Calu3 (cell line): Measurements from ENCODE around the gene NCBP3. TPM values are rescaled to one million over a fixed set of nuclear protein-coding genes. Genes with fewer than 3 reads are reported as not detected.

Experiments
- BruUV-seq: library from RNA; stranded (reverse); fragments of 400-500 nt; replicated peaks from 2 replicates; lab custom pipeline; 2021; lab: Mats Ljungman, UMichigan
- CTCF ChIA-PET: fragments of 300-600 bp; sonication (Branson Sonifier 250); formaldehyde crosslinking; loops from one replicate; lab custom pipeline; 2022; ENCODE audit warnings: antibody characterized with exemption; lab: Charles Lee
- DNase-seq: peaks from one replicate; pipeline ENCODE4 v3.0.0; 2022
- H3K27ac Mint-ChIP-seq: one replicate; pipeline ENCODE4 v1.8.0; 2022; ENCODE audit warnings: mixed read lengths; ENCODE audit not compliant: unreplicated experiment
- H3K27me3 Mint-ChIP-seq: one replicate; pipeline ENCODE4 v1.8.0; 2022; ENCODE audit warnings: mixed read lengths; ENCODE audit not compliant: unreplicated experiment
- H3K36me3 Mint-ChIP-seq: one replicate; pipeline ENCODE4 v1.8.0; 2022; ENCODE audit warnings: mild to moderate bottlenecking, moderate library complexity, mixed read lengths; ENCODE audit not compliant: insufficient read depth, unreplicated experiment
- H3K4me1 Mint-ChIP-seq: one replicate; pipeline ENCODE4 v1.8.0; 2022; ENCODE audit warnings: mild to moderate bottlenecking, low read depth, mixed read lengths; ENCODE audit not compliant: unreplicated experiment
- H3K4me3 Mint-ChIP-seq: one replicate; pipeline ENCODE4 v1.8.0; 2022; ENCODE audit warnings: mild to moderate bottlenecking, low read depth, moderate library complexity, mixed read lengths; ENCODE audit not compliant: unreplicated experiment
- H3K9me3 Mint-ChIP-seq: one replicate; pipeline ENCODE4 v1.8.0; 2022; ENCODE audit warnings: low read depth, mixed read lengths; ENCODE audit not compliant: unreplicated experiment
- intact Hi-C: fragments of 100-400 bp; cut with micrococcal nuclease; formaldehyde crosslinking; loops from one replicate; pipeline ENCODE4 v1.10.0; 2022; ENCODE audit not compliant: unreplicated experiment
- total RNA-seq: library from RNA; stranded (reverse); gene quantifications from 2 replicates; pipeline ENCODE4 v1.2.3, GENCODE V29; 2022
- TF ChIP-seq, protein P1 (sequence below): fragments of 200-600 bp; IDR thresholded peaks from one replicate; pipeline ENCODE4 v1.8.0; 2022; ENCODE audit warnings: antibody characterized with exemption; ENCODE audit not compliant: unreplicated experiment

The NCBP3 gene
- total RNA-seq, 1 experiment from 2014 or later, result 25.4 TPM

DNA sequence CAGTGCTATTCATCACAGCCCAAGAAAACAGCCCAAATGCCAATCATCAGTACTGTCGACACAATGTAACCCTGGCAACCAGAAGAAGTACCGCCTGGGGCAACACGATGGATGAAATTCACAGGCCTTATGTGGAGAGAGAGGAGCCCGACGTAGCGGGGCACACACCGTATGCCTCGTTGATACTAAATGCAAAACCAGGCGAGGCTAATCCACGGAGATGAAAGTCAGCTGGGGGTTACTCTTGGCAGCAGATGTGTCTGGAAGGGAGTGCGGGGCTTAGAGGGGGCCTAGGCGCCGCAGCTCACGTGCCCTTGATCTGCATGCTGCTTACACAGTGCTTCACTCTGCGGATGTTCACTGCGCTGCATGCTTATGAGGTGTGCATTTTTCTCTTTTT is 74.9 kb downstream of the NCBP3 start:
- no TSS peak for BruUV-seq
- Mint-ChIP-seq H3K36me3 (no peaks in the 10 kb centered on the region), H3K27me3 (peaks cover 10% of the 10 kb centered on the region), H3K4me1 (no peaks in the 10 kb centered on the region), H3K27ac (no peak overlapping the region), H3K9me3 (no peaks in the 10 kb centered on the region), H3K4me3 (no peak overlapping the region)
- DNase-seq, result no peak
- CTCF ChIA-PET, result no interaction called here
- TF ChIP-seq, protein P1, sequence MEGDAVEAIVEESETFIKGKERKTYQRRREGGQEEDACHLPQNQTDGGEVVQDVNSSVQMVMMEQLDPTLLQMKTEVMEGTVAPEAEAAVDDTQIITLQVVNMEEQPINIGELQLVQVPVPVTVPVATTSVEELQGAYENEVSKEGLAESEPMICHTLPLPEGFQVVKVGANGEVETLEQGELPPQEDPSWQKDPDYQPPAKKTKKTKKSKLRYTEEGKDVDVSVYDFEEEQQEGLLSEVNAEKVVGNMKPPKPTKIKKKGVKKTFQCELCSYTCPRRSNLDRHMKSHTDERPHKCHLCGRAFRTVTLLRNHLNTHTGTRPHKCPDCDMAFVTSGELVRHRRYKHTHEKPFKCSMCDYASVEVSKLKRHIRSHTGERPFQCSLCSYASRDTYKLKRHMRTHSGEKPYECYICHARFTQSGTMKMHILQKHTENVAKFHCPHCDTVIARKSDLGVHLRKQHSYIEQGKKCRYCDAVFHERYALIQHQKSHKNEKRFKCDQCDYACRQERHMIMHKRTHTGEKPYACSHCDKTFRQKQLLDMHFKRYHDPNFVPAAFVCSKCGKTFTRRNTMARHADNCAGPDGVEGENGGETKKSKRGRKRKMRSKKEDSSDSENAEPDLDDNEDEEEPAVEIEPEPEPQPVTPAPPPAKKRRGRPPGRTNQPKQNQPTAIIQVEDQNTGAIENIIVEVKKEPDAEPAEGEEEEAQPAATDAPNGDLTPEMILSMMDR, result no peak
- intact Hi-C loops, result no loop called here

DNA sequence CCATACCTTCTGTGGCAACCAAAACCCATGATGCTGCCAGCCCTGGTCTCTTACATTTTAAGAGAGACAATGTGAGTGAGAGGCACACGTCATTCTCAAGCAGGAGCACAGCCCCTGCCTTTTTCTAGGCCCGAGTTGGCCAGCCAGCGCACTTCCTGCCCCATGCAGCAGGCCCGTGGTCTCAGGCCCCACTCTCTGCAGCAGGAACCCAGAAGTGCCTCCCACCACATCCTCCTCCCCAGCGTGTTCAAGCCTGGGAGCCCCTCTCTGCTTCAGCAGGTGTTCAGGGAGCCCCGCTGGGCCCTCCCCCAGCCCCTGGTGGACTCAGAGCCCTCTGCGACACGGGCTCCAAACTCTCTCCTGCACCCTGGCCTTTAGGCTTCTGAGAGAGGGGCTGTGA is 75.6 kb downstream of the NCBP3 start:
- TF ChIP-seq, protein P1, result no peak
- H3K27ac Mint-ChIP-seq, result no peak overlapping the region
- no peaks in the 10 kb centered on the region for H3K4me1 Mint-ChIP-seq
- H3K9me3 Mint-ChIP-seq, result no peaks in the 10 kb centered on the region
- CTCF ChIA-PET, result no interaction called here
- intact Hi-C loops, result no loop called here
- no peak overlapping the region for H3K4me3 Mint-ChIP-seq
- no TSS peak for BruUV-seq
- H3K36me3 Mint-ChIP-seq, result no peaks in the 10 kb centered on the region
- H3K27me3 Mint-ChIP-seq, result peaks cover 17% of the 10 kb centered on the region
- no peak for DNase-seq

DNA sequence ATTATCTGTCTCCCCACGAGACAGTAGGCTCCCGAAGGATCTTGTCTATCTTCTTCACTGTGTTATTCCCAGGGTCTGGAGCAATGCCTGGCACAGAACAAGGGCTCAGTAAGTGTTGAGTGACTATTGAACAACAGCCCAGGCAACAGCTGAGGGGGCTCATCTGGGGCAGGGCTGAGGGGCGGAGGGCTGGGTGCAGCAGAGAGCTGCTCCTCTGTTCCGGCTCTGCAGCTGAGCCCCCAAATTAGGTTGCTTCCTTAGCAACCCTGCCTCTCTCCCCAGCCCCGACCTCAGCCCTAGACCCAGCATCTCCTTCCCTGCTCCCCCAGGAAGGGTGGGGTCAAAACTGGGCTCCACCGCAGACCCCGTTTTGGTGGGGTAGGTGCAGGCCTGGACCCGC is 77.3 kb downstream of the NCBP3 start:
- H3K9me3 Mint-ChIP-seq, result no peaks in the 10 kb centered on the region
- CTCF ChIA-PET, result no interaction called here
- peaks cover 22% of the 10 kb centered on the region for H3K27me3 Mint-ChIP-seq
- H3K4me3 Mint-ChIP-seq, result no peak overlapping the region
- H3K4me1 Mint-ChIP-seq, result no peaks in the 10 kb centered on the region
- no TSS peak for BruUV-seq
- DNase-seq, result no peak
- intact Hi-C loops, result no loop called here
- H3K36me3 Mint-ChIP-seq, result no peaks in the 10 kb centered on the region
- H3K27ac Mint-ChIP-seq, result no peak overlapping the region
- TF ChIP-seq, protein P1, result no peak

DNA sequence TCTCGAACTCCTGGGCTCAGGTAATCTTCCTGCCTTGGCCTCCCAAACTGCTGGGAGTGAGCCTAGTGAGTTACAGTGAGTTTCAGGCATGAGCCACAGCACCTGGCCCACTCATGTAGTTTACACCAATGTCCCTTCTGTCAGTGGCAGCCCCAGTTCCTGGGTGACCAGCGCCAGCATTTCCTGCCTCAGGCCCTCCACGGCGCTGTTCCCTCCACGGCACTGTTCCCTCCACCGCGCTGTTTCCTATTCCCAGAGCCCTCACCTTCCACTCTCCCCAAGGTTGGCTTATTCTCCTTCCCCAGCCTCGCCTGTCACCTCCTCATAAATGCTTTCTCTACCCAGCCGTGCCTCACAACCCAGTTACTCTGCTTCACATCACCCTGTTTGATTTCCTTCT is 77.7 kb downstream of the NCBP3 start:
- intact Hi-C loops, result no loop called here
- no TSS peak for BruUV-seq
- TF ChIP-seq, protein P1, result no peak
- Mint-ChIP-seq H3K9me3 (no peaks in the 10 kb centered on the region), H3K4me3 (no peak overlapping the region), H3K36me3 (no peaks in the 10 kb centered on the region), H3K27ac (no peak overlapping the region), H3K27me3 (peaks cover 22% of the 10 kb centered on the region), H3K4me1 (no peaks in the 10 kb centered on the region)
- DNase-seq, result no peak
- CTCF ChIA-PET, result no interaction called here

DNA sequence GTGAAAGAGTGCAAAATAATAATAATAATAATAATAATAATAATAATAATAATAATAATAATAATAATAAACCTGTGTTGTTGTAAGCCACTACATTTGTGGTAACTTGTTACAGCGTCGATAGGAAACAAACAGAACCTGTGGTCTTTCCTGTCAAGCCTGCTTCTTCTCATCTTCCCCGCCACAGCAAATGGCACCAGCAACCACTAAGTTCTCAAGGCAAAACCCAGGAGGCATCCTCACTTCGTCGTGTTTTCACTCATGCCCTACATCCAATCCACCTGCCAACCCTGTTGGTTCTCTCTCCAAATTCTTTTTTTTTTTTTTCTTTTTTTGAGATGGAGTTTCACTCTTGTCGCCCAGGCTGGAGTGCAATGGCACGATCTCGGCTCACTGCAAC is 79.3 kb downstream of the NCBP3 start:
- no peak for DNase-seq
- Mint-ChIP-seq H3K27ac (no peak overlapping the region), H3K36me3 (no peaks in the 10 kb centered on the region), H3K27me3 (peaks cover 22% of the 10 kb centered on the region), H3K4me3 (no peak overlapping the region), H3K9me3 (no peaks in the 10 kb centered on the region), H3K4me1 (no peaks in the 10 kb centered on the region)
- TF ChIP-seq, protein P1, result no peak
- BruUV-seq, result no TSS peak
- CTCF ChIA-PET, result no interaction called here
- intact Hi-C loops, result no loop called here
